B cell (primary cell): ENCODE results near the gene HABP2.

Source experiments
- CTCF ChIP-seq: fragments of 200-600 bp; IDR thresholded peaks from one replicate; pipeline ENCODE4 v1.8.0; 2022; ENCODE audit warnings: antibody characterized with exemption, mild to moderate bottlenecking
- EZH2 ChIP-seq: IDR thresholded peaks from 2 replicates; pipeline ENCODE4 v1.6.1; 2012; ENCODE audit warnings: borderline replicate concordance, low read depth, mild to moderate bottlenecking, moderate library complexity, low read length; ENCODE audit not compliant: insufficient read depth, poor library complexity, severe bottlenecking

- no peak for TF ChIP-seq CTCF
- no peak for TF ChIP-seq EZH2
These were observed 72.8 kb downstream of the HABP2 start for GRCh38 chr10:113625461-113626186.
